T-cell (primary cell): ENCODE measurements around the gene ATP6AP1. TPM values are rescaled to one million over a fixed set of nuclear protein-coding genes. Genes with fewer than 3 reads are reported as not detected.
A peak's percentile ranks its signal among the peaks of the same experiment; 100 is the strongest.

Source experiments
- ATAC-seq, 4 experiments: fragments of 200-7000 bp in 3 of 4; fragments of 150-1000 bp in 1 of 4; cut with Tn5 transposase; replicated peaks in 1 of 4; 1 replicate in 3 of 4; 2 replicates in 1 of 4; pipeline ENCODE4 v1.10.0; 2021; ENCODE audit warnings: moderate library complexity in 3 of 4, mild to moderate bottlenecking in 2 of 4, moderate number of reproducible peaks in 1 of 4
- CTCF ChIA-PET, 2 donors: fragments of 300-600 bp; sonication (Branson Sonifier 250); formaldehyde crosslinking; loops; one replicate each; lab custom pipeline; 2022; ENCODE audit warnings: antibody characterized with exemption in 2 of 2; lab: Charles Lee
- POLR2A ChIA-PET, 2 donors: fragments of 300-600 bp; sonication (Branson Sonifier 250); formaldehyde crosslinking; loops; one replicate each; lab custom pipeline; 2022; ENCODE audit warnings: antibody characterized with exemption in 2 of 2; lab: Charles Lee
- DNase-seq, 35 experiments: peaks; one replicate each; pipeline versions ENCODE4 v3.0.0 to v3.0.0-alpha.2; 2013 to 2023
- H3K27ac ChIP-seq: one replicate; pipeline ENCODE4 v1.5.1; 2013; ENCODE audit warnings: low read length
- H3K27me3 ChIP-seq, 2 experiments: replicated peaks in 1 of 2; 1 replicate in 1 of 2; 2 replicates in 1 of 2; pipeline versions ENCODE4 v1.6.1 to v1.7.0; 2013; ENCODE audit warnings: low read length in 1 of 2, mixed read lengths in 1 of 2; ENCODE audit not compliant: control insufficient read depth in 2 of 2, insufficient read depth in 2 of 2; ENCODE audit errors: extremely low read depth in 1 of 2
- H3K36me3 ChIP-seq, 2 donors: 1 replicate in 1 of 2; 2 replicates in 1 of 2; pipeline versions ENCODE4 v1.6.1 to v1.7.0; 2013; ENCODE audit warnings: low read length in 1 of 2; ENCODE audit not compliant: control insufficient read depth in 2 of 2, insufficient read depth in 1 of 2; ENCODE audit errors: extremely low read depth in 1 of 2
- H3K4me1 ChIP-seq, 2 experiments: 1 replicate in 1 of 2; 2 replicates in 1 of 2; pipeline versions ENCODE4 v1.6.1 to v1.7.0; 2013; ENCODE audit warnings: low read length in 2 of 2, mixed read lengths in 1 of 2; ENCODE audit not compliant: insufficient read depth in 2 of 2, control insufficient read depth in 1 of 2; ENCODE audit errors: extremely low read depth in 1 of 2
- H3K4me3 ChIP-seq, 2 donors: 1 replicate in 1 of 2; 2 replicates in 1 of 2; pipeline versions ENCODE4 v1.5.1 to v1.7.0; 2013; ENCODE audit warnings: mild to moderate bottlenecking in 2 of 2, low read length in 1 of 2, moderate library complexity in 1 of 2; ENCODE audit not compliant: control insufficient read depth in 1 of 2; ENCODE audit errors: extremely low read depth in 1 of 2
- H3K9me3 ChIP-seq: 2 replicates; pipeline ENCODE4 v1.7.0; 2013
- H3K27ac Mint-ChIP-seq, 2 donors: one replicate each; pipeline ENCODE4 v1.8.0; 2020 to 2021; ENCODE audit warnings: mild to moderate bottlenecking in 2 of 2, mixed read lengths in 2 of 2
- H3K27me3 Mint-ChIP-seq, 2 donors: one replicate each; pipeline ENCODE4 v1.8.0; 2021 to 2022; ENCODE audit warnings: mixed read lengths in 2 of 2
- H3K36me3 Mint-ChIP-seq: one replicate; pipeline ENCODE4 v1.8.0; 2021; ENCODE audit warnings: mixed read lengths
- H3K4me1 Mint-ChIP-seq, 3 donors: one replicate each; pipeline ENCODE4 v1.8.0; 2020 to 2022; ENCODE audit warnings: mixed read lengths in 3 of 3, mild to moderate bottlenecking in 1 of 3
- H3K4me3 Mint-ChIP-seq, 3 donors: one replicate each; pipeline ENCODE4 v1.8.0; 2020 to 2022; ENCODE audit warnings: mild to moderate bottlenecking in 3 of 3, mixed read lengths in 3 of 3, moderate library complexity in 3 of 3
- H3K9me3 Mint-ChIP-seq, 3 donors: one replicate each; pipeline ENCODE4 v1.8.0; 2020 to 2022; ENCODE audit warnings: mixed read lengths in 3 of 3
- WGBS: methylation state at CpG from one replicate; pipeline ENCODE4 v1.1.5; 2013; ENCODE audit warnings: missing lambda C conversion rate; ENCODE audit not compliant: insufficient coverage; 5-methylcytosine and 5-hydroxymethylcytosine counted together
- total RNA-seq, 35 experiments: library from RNA in 6 of 35; stranded (reverse) in 6 of 35; fragments of 120-200 nt in 1 of 35; gene quantifications; one replicate each; pipeline versions ENCODE4 v1.2.1 to v1.2.4 and lab custom pipeline; 2013 to 2026

Gene ATP6AP1
- total RNA-seq, 5 donors from 2014 or later (not counting 1 experiment from before 2014, with no cell fraction given), result 37.9 to 56.8 (median 53.6) TPM

DNA sequence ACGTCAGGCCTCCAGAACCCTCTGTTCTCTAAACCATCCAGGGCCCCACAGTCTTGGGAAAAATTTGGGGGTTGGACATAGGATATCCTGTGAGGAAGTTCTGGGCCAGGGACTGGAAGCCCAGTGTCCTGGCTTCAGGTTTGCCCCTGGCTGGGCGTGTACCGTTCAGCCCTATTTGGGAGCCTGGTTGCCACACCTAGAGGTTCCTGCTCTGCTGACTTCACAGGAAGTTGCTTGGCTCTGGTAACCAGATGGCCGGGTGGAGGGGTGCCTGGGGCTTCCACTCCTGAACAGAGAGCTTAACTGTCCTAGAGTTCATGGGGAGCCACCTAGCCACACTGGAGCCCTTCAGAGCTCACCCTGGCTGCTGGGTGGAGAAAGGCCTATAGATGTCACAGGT, 16.0 kb upstream of the ATP6AP1 start:
- Mint-ChIP-seq H3K36me3 (no peaks in the 10 kb centered on the region), H3K9me3 (no peaks in the 10 kb centered on the region), H3K27ac (peak overlapping the region; percentile 82 to 90), H3K4me1 (peaks cover 13 to 23% (median 16%) of the 10 kb centered on the region in 3 donors), H3K4me3 (peak overlapping the region; percentile 81 to 83 (median 83)), H3K27me3 (no peaks in the 10 kb centered on the region)
- 0% methylated on average over 2 of the region's 4 CpGs for WGBS
- peaks cover 2 to 27% of the 10 kb centered on the region in 2 experiments for H3K4me1 ChIP-seq
- CTCF ChIA-PET, result no interaction called here
- DNase-seq (peak in 11 of 35 experiments; percentile 16 to 52 (median 29)), ATAC-seq (peak; percentile 53 to 62 (median 61))
- no peaks in the 10 kb centered on the region for H3K9me3 ChIP-seq
- H3K27me3 ChIP-seq, result no peaks in the 10 kb centered on the region
- peak overlapping the region; percentile 56 for H3K27ac ChIP-seq
- peak overlapping the region; percentile 55 to 60 for H3K4me3 ChIP-seq
- H3K36me3 ChIP-seq, result peaks cover 0 to 6% of the 10 kb centered on the region in 2 donors
- POLR2A ChIA-PET, result interaction anchor here in 1 of 2 donors (0.6 to 0.9 kb wide), 3 partner anchors 42 to 657 kb away, joined by 3 to 4 read pairs (median 3); no protein-coding TSS in a partner anchor

DNA sequence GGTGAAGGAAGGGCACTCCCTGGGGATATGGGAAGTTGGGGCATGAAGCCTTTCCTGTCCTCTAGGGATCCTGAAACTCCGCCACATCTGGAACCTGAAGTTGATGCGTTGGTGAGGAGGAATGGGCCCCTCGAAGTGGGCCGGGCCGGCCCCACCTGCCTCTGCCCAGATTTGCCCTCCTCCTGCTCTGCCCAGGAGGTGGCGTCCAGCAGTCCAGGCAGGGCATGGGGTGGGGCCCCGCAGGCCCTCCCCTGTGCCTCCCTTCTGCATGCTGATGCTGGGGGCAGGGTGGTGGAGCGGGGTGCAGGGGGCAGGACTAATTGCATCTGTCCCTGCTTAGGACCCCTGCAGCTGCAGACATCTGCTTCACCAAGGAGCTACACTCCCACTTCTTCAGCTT, 15.3 kb upstream of the ATP6AP1 start:
- peaks cover 13 to 23% (median 16%) of the 10 kb centered on the region in 3 donors for H3K4me1 Mint-ChIP-seq
- Histone ChIP-seq H3K4me1 (peaks cover 2 to 27% of the 10 kb centered on the region in 2 experiments), H3K27me3 (no peaks in the 10 kb centered on the region), H3K9me3 (no peaks in the 10 kb centered on the region), H3K27ac (peak overlapping the region; percentile 56), H3K4me3 (no peak overlapping the region), H3K36me3 (peaks cover 0 to 6% of the 10 kb centered on the region in 2 donors)
- CTCF ChIA-PET, result no interaction called here
- peak overlapping the region in 1 of 3 donors; percentile 83 for H3K4me3 Mint-ChIP-seq
- H3K27me3 Mint-ChIP-seq, result no peaks in the 10 kb centered on the region
- H3K9me3 Mint-ChIP-seq, result no peaks in the 10 kb centered on the region
- no peak for DNase-seq
- ATAC-seq, result no peak
- no CpG with 5 or more reads among the region's 8 CpGs for WGBS
- peak overlapping the region; percentile 82 to 90 for H3K27ac Mint-ChIP-seq
- no peaks in the 10 kb centered on the region for H3K36me3 Mint-ChIP-seq
- POLR2A ChIA-PET, result interaction anchor here in 1 of 2 donors (0.6 to 0.9 kb wide), 2 partner anchors 42 to 78 kb away, joined by 3 read pairs; no protein-coding TSS in a partner anchor

DNA sequence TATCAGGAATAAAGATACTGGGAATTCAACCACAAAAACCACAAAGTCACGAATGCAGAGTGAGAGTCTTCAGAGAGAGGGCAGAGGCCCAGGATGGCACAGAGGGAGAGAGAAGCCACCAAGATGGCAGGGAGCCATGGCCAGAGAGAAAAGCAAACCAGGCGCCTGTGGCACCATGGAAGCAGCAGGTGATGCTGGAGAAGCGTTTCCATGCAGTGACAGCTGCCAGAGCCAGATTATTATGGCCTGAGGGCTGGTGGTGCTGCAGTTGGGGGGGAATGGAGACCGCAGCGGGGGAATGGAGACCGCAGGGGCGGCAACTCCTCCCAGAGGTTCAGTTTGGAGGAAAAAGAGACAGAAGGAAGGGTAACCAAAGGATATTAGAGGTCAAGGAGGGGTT, 11.3 kb upstream of the ATP6AP1 start:
- no peaks in the 10 kb centered on the region for H3K27me3 ChIP-seq
- ATAC-seq, result no peak
- DNase-seq, result no peak
- no peak overlapping the region for H3K4me3 ChIP-seq
- Mint-ChIP-seq H3K9me3 (no peaks in the 10 kb centered on the region), H3K36me3 (no peaks in the 10 kb centered on the region), H3K27me3 (no peaks in the 10 kb centered on the region), H3K4me3 (no peak overlapping the region), H3K4me1 (peaks cover 5 to 7% (median 6%) of the 10 kb centered on the region in 3 donors), H3K27ac (no peak overlapping the region)
- H3K36me3 ChIP-seq, result peaks cover 0 to 9% of the 10 kb centered on the region in 2 donors
- H3K4me1 ChIP-seq, result peaks cover 0 to 9% of the 10 kb centered on the region in 2 experiments
- H3K27ac ChIP-seq, result no peak overlapping the region
- POLR2A ChIA-PET, result no interaction called here
- H3K9me3 ChIP-seq, result no peaks in the 10 kb centered on the region
- WGBS, result no CpG with 5 or more reads among the region's 7 CpGs
- CTCF ChIA-PET, result interaction anchor here in 1 of 2 donors (1.2 kb wide), 1 partner anchor 132 kb away, joined by 3 read pairs; no protein-coding TSS in a partner anchor

DNA sequence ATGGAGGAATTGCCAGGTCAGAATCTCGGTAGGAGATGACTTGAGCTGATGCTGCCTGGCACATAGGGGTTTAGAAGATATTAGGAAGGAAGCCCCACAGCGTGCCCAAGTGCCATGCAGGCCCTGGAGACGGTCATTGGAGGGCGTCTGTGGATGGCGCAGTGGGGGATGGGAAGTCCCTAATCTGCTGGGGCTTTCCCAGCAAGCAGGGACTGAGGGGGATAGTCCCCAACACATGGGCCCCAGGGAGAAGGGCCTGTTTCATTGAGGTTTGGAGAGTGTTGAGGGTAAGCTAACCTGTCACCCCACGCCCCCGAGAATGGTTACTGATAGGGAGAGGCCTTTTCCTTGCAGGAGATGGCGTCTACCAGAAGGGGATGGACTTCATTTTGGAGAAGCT, 9.3 kb upstream of the ATP6AP1 start:
- ATAC-seq (no peak), DNase-seq (no peak)
- Mint-ChIP-seq H3K27ac (peak overlapping the region in 1 of 2 donors; percentile 12), H3K4me3 (no peak overlapping the region), H3K27me3 (no peaks in the 10 kb centered on the region), H3K36me3 (no peaks in the 10 kb centered on the region), H3K9me3 (no peaks in the 10 kb centered on the region), H3K4me1 (peaks cover 0 to 2% (median 0%) of the 10 kb centered on the region in 3 donors)
- Histone ChIP-seq H3K27ac (no peak overlapping the region), H3K4me1 (no peaks in the 10 kb centered on the region), H3K4me3 (no peak overlapping the region), H3K36me3 (peaks cover 0 to 3% of the 10 kb centered on the region in 2 donors), H3K9me3 (no peaks in the 10 kb centered on the region), H3K27me3 (no peaks in the 10 kb centered on the region)
- ChIA-PET POLR2A (no interaction called here), CTCF (no interaction called here)
- WGBS, result 81% methylated on average over 6 of the region's 8 CpGs

DNA sequence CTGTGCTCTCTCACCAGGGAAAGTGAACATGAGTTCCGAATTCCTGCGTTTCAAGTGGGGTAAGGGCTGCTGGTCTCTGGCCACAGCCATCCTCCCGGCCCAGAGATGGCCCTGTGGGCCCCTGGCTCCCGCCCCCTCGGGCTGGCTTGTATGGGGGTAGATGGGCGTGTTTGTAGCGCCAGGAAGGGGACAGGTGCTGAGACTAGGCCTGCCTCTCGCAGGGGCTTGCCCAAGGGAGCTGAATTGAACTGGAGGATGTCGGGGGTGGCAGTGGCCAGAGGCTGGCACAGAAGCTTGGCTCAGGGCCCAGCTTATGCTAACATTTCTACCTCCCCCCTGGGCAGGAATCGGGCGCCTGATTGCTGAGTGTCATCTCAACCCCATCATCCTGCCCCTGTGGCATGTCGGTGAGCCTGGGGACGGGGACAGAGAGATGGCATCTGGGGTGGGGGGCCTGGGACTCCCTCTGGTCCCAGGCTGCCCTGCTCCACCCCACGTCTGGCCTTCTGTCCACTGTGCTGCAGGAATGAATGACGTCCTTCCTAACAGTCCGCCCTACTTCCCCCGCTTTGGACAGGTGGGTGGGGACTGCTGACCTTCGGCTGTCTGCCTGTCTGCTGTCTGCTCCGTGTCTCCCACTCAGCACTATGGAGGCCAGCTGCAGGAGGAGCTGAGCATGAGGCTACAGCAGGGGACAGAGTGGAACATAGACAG, 8.6 kb upstream of the ATP6AP1 start:
- DNase-seq (no peak), ATAC-seq (no peak)
- 100% methylated on average over 3 of the region's 19 CpGs for WGBS
- Mint-ChIP-seq H3K4me1 (peaks cover 0 to 2% (median 0%) of the 10 kb centered on the region in 3 donors), H3K27ac (no peak overlapping the region), H3K27me3 (no peaks in the 10 kb centered on the region), H3K9me3 (no peaks in the 10 kb centered on the region), H3K36me3 (no peaks in the 10 kb centered on the region), H3K4me3 (no peak overlapping the region)
- H3K9me3 ChIP-seq, result no peaks in the 10 kb centered on the region
- POLR2A ChIA-PET, result no interaction called here
- CTCF ChIA-PET, result no interaction called here
- H3K4me3 ChIP-seq, result no peak overlapping the region
- no peaks in the 10 kb centered on the region for H3K4me1 ChIP-seq
- peaks cover 0 to 3% of the 10 kb centered on the region in 2 donors for H3K36me3 ChIP-seq
- no peak overlapping the region for H3K27ac ChIP-seq
- H3K27me3 ChIP-seq, result no peaks in the 10 kb centered on the region

DNA sequence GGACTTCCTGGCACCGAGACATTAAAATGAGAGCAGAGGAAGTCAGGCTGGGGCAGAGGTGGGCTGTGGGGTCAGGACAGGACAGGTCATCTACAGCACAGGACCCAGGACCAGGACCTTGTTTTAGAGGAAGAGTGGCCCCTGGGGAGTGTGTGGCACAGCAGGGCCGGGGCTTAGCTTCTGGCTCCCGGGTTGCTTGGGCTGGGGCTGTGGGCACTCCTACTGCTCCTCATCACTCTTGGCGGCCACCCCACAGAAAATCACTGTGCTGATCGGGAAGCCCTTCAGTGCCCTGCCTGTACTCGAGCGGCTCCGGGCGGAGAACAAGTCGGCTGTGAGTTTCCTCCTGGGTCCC, 8.1 kb upstream of the ATP6AP1 start:
- no peak for ATAC-seq
- Mint-ChIP-seq H3K36me3 (no peaks in the 10 kb centered on the region), H3K27ac (no peak overlapping the region), H3K4me1 (peaks cover 0 to 2% (median 0%) of the 10 kb centered on the region in 3 donors), H3K27me3 (no peaks in the 10 kb centered on the region), H3K4me3 (no peak overlapping the region), H3K9me3 (no peaks in the 10 kb centered on the region)
- Histone ChIP-seq H3K27me3 (no peaks in the 10 kb centered on the region), H3K27ac (no peak overlapping the region), H3K36me3 (peaks cover 0 to 3% of the 10 kb centered on the region in 2 donors), H3K4me1 (no peaks in the 10 kb centered on the region), H3K9me3 (no peaks in the 10 kb centered on the region), H3K4me3 (no peak overlapping the region)
- 95% methylated on average over 5 of the region's 10 CpGs for WGBS
- ChIA-PET POLR2A (no interaction called here), CTCF (no interaction called here)
- no peak for DNase-seq
